ENCODE results near the gene PSMD2. TPM values are rescaled to one million over a fixed set of nuclear protein-coding genes. Genes with fewer than 3 reads are reported as not detected.
A peak's percentile ranks its signal among the peaks of the same experiment; 100 is the strongest.

PSMD2 gene
- total and polyA plus RNA-seq, 8 donors = 73.0 to 239 (median 126) TPM

- intact Hi-C loops (cut with DNase I; ENCODE audit: low total_unique reads) = loop anchor here (5.0 kb wide), 1 partner anchor 108 kb away; no protein-coding TSS in a partner anchor
These were observed 48.7 kb upstream of the PSMD2 start for GRCh38 chr3:184250167-184250828.

GRCh38 chr3:184255291-184256039 lies 43.6 kb upstream of the PSMD2 start:
- Histone ChIP-seq H3K4me1 (peaks cover 9 to 15% (median 13%) of the 10 kb centered on the region in 4 donors), H3K36me3 (peaks cover 0 to 16% (median 9%) of the 10 kb centered on the region in 4 donors), H3K27me3 (peaks cover under 1 to 33% (median 17%) of the 10 kb centered on the region in 3 donors), H3K27ac (no peak overlapping the region), H3K9me3 (no peaks in the 10 kb centered on the region), H3K4me3 (no peak overlapping the region)
- 96 to 99% (median 98%) methylated on average over 3 of the region's 3 CpGs for WGBS, 5 donors
- intact Hi-C loops (cut with DNase I; ENCODE audit: low total_unique reads) = no loop called here
- TF ChIP-seq POLR2AphosphoS5 (IDR thresholded peaks at IDR 0.05) (no peak), EP300 (IDR thresholded peaks at IDR 0.05) (no peak), POLR2A (IDR thresholded peaks at IDR 0.05) (no peak)
- TF ChIP-seq, protein P1, sequence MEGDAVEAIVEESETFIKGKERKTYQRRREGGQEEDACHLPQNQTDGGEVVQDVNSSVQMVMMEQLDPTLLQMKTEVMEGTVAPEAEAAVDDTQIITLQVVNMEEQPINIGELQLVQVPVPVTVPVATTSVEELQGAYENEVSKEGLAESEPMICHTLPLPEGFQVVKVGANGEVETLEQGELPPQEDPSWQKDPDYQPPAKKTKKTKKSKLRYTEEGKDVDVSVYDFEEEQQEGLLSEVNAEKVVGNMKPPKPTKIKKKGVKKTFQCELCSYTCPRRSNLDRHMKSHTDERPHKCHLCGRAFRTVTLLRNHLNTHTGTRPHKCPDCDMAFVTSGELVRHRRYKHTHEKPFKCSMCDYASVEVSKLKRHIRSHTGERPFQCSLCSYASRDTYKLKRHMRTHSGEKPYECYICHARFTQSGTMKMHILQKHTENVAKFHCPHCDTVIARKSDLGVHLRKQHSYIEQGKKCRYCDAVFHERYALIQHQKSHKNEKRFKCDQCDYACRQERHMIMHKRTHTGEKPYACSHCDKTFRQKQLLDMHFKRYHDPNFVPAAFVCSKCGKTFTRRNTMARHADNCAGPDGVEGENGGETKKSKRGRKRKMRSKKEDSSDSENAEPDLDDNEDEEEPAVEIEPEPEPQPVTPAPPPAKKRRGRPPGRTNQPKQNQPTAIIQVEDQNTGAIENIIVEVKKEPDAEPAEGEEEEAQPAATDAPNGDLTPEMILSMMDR (IDR thresholded peaks at IDR 0.05) = no peak
- DNase-seq = no peak

More at GRCh38 chr3:184250167-184250828, 48.7 kb upstream of the PSMD2 start:
- H3K4me3 ChIP-seq = peak overlapping the region; percentile 81 to 97 (median 92)
- peak overlapping the region; percentile 76 to 89 (median 85) for H3K27ac ChIP-seq
- 12 to 15% (median 14%) methylated on average over 18 to 20 of the region's 20 CpGs for WGBS, 5 donors
- no peaks in the 10 kb centered on the region for H3K9me3 ChIP-seq
- peaks cover 6 to 7% (median 6%) of the 10 kb centered on the region in 4 donors for H3K36me3 ChIP-seq
- peaks cover 5 to 33% (median 26%) of the 10 kb centered on the region in 4 donors for H3K4me1 ChIP-seq
- DNase-seq = peak; percentile 94
- TF ChIP-seq EP300 (IDR thresholded peaks at IDR 0.05) = no peak
- TF ChIP-seq, protein P1 (IDR thresholded peaks at IDR 0.05) = peak in 5 of 7 experiments; percentile 83 to 96 (median 91)
- peak in 2 of 3 donors; percentile 6 to 25 for TF ChIP-seq POLR2AphosphoS5 (IDR thresholded peaks at IDR 0.05)
- no peak for TF ChIP-seq POLR2A (IDR thresholded peaks at IDR 0.05)
- no peaks in the 10 kb centered on the region for H3K27me3 ChIP-seq

DNA sequence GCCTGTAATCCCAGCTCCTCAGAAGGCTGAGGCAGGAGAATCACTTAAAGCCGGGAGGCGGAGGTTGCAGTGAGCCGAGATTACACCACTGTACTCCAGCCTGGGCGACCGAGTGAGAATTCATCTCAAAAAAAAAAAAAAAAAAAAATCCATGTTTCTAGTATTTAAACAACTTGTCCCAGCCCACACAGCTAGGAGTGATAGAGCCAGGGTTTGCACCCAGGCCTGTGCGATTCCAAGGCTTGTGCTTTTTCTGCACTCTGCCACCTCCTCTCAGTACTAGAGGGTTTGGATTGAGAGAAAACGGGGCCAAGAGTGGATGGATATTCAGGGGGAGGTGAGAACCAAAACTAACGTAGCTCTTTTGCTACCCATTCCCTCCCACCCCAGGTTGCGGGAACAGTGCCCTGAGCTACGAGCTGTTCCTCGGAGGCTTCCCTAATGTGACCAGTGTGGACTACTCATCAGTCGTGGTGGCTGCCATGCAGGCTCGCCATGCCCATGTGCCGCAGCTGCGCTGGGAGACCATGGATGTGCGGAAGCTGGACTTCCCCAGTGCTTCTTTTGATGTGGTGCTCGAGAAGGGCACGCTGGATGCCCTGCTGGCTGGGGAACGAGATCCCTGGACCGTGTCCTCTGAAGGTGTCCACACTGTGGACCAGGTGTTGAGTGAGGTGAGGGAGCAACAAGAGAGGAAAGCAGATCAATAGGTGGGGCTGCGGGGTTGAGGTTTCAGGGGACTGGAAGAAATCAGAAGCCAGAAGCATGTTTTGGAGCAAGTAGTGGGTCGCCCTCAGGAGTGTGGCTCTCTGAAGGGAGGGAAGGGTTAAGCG lies 41.7 kb upstream of the PSMD2 start:
- H3K9me3 ChIP-seq = no peaks in the 10 kb centered on the region
- H3K27me3 ChIP-seq = peaks cover 8 to 51% (median 33%) of the 10 kb centered on the region in 3 donors
- intact Hi-C loops (cut with DNase I; ENCODE audit: low total_unique reads) = no loop called here
- TF ChIP-seq POLR2A (IDR thresholded peaks at IDR 0.05) (no peak), EP300 (IDR thresholded peaks at IDR 0.05) (no peak)
- H3K36me3 ChIP-seq = peaks cover 0 to 16% (median 9%) of the 10 kb centered on the region in 4 donors
- H3K4me1 ChIP-seq = peaks cover 24 to 28% (median 27%) of the 10 kb centered on the region in 4 donors
- no peak overlapping the region for H3K27ac ChIP-seq
- no peak overlapping the region for H3K4me3 ChIP-seq
- no peak for DNase-seq
- 92 to 95% (median 95%) methylated on average over 23 of the region's 23 CpGs for WGBS, 5 donors

DNA sequence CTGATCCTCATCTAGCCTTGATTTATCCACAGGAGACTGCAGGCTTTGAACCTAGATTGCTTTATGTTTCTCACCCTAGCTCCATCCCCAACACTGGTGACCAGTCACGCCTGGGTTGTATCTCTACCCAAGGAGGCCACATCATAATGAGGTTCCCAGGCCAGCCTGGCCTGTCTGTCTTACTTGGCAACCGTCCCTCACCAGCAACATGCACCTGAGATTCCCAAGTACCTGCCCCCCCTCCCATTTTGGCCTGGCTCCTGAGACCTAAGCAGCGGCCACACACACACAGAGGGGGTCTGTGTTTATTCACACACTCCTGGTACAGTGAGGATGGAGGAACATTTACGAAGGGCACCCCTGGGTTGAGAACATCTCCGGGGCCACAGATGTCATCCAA lies 40.1 kb upstream of the PSMD2 start:
- H3K27me3 ChIP-seq = peaks cover 9 to 67% (median 45%) of the 10 kb centered on the region in 3 donors
- 86 to 90% (median 89%) methylated on average over 5 of the region's 5 CpGs for WGBS, 5 donors
- intact Hi-C loops (cut with DNase I; ENCODE audit: low total_unique reads) = no loop called here
- no peak overlapping the region for H3K27ac ChIP-seq
- peaks cover 0 to 16% (median 9%) of the 10 kb centered on the region in 4 donors for H3K36me3 ChIP-seq
- H3K9me3 ChIP-seq = no peaks in the 10 kb centered on the region
- TF ChIP-seq, protein P1 (IDR thresholded peaks at IDR 0.05) = no peak
- no peak for TF ChIP-seq POLR2A (IDR thresholded peaks at IDR 0.05)
- no peak for TF ChIP-seq EP300 (IDR thresholded peaks at IDR 0.05)
- TF ChIP-seq POLR2AphosphoS5 (IDR thresholded peaks at IDR 0.05) = no peak
- H3K4me1 ChIP-seq = peaks cover 30 to 34% (median 32%) of the 10 kb centered on the region in 4 donors
- DNase-seq = no peak
- H3K4me3 ChIP-seq = no peak overlapping the region

Data from stomach (tissue), 9 donors.